ENCODE measurements around the gene JMJD8.

The JMJD8 gene

DNA sequence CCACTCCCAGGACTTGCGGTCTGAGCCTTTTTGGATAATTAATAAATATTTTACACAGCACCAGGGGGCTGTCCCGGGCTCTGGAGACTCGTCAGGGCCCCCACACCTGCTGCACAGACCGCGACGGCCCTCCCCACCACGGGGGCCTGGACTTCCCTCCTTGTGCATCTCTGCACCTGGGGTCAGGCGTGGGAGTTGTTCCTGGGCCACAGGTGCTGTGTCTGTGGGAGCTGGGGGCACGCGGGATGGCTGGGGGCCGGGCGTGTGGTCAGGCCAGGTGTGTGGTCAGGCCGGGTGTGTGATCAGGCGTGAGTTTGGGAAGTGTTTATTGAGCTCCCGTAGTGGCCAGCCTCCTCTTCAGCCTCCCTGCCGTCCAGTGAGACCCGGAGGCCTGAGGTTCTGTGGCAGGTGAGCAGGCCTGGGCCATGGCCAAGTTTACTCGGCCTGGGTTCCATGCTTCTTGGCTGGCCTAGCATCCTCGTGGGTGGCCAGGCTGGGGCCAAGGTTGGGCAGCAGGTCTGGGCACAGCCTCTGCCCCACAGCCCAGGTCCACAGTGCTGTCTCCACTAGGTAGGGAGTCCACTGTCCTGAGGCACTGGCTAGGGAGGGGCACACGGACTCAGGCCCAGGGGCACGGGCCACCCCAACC is 5.8 kb downstream of the JMJD8 start:
- DNase-seq (ENCODE audit: low read depth, low spot score) = no peak
- H3K27ac ChIP-seq = no peak overlapping the region

DNA sequence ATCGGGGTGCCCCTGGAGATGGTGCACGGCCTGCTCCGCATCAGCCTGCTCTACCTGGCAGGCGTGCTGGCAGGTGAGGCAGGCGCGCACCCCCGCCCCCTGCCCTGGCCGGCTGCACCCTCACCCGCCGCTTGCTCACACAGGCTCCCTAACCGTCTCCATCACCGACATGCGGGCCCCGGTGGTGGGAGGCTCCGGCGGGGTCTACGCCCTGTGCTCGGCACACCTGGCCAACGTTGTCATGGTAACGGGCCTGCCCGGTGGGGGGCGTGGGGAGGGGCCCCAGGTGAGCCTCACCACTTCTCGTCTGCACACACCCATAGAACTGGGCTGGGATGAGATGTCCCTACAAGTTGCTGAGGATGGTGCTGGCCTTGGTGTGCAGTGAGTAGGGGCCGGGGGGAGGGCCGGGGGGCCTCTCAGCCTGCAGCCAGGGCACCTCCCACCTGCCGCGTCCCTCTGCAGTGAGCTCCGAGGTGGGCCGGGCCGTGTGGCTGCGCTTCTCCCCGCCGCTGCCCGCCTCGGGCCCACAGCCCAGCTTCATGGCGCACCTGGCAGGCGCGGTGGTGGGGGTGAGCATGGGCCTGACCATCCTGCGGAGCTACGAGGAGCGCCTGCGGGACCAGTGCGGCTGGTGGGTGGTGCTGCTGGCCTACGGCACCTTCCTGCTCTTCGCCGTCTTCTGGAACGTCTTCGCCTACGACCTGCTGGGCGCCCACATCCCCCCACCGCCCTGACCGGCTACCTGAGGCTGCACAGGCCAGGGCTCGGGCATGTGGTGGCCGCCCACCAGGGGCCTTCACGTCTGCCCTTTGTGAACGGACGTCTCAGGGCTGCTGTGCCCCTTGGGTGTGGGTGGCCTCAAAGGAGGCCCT is 6.6 kb downstream of the JMJD8 start:
- peak overlapping the region; percentile 58 for H3K27ac ChIP-seq
- no peak for DNase-seq (ENCODE audit: low read depth, low spot score)

DNA sequence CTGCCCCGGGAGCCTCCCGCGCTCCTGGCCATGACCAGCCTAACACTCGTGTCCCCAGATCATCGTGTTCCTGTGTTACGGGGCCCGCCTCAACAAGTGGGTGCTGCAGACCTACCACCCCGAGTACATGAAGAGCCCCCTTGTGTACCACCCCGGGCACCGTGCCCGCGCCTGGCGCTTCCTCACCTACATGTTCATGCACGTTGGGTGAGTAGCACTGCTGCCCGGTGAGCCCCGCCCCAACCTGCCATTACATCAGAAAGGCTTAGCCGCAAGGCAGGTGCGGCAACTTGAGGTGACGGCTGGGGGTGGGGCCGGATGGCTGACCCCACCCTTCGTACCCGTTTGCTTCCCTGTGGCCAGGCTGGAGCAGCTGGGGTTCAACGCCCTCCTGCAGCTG is 7.2 kb downstream of the JMJD8 start:
- peak overlapping the region; percentile 58 for H3K27ac ChIP-seq

DNA sequence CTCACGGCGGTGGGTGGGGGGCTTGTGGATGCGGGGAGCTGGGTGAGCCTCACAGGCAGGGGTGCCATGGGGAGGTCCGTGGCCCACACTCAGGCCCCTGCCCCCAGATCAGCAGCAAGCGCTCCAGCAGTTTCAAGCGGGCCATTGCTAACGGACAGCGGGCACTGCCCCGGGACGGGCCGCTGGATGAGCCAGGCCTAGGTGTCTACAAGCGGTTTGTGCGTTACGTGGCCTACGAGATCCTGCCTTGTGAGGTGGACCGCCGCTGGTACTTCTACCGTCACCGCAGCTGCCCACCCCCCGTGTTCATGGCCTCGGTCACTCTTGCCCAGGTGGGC is 7.6 kb downstream of the JMJD8 start:
- H3K27ac ChIP-seq = peak overlapping the region; percentile 58
- no peak for DNase-seq (ENCODE audit: low read depth, low spot score)

More for the DNA sequence above, 7.2 kb downstream of the JMJD8 start:
- DNase-seq (ENCODE audit: low read depth, low spot score) = peak; percentile 91

DNA sequence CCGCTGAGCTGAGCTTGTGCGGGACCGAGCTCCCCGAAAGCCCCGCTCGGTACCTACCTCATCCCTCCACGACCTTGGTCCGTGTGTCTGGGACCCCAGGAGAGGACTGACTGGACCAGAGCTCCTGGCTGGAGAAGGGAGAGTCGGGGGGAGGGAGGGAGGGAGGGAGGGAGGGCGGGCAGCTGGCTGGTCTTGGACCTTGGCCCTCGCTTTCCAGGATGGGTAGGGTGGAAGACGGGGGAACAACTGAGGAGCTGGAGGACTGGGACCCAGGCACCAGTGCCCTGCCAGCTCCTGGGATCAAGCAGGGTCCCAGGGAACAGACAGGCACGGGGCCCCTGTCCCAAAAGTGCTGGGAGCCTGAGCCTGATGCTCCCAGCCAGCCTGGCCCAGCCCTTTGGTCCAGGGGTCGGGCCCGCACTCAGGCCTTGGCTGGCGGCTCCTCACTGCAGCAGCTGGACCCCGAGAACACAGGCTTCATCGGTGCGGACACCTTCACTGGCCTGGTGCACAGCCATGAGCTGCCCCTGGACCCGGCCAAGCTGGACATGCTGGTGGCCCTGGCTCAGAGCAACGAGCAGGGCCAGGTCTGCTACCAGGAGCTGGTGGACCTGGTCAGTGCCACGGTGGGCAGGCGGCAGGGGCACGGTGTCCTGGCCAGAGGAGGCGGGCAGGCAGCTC is 8.1 kb downstream of the JMJD8 start:
- H3K27ac ChIP-seq = peak overlapping the region; percentile 58
- no peak for DNase-seq (ENCODE audit: low read depth, low spot score)

DNA sequence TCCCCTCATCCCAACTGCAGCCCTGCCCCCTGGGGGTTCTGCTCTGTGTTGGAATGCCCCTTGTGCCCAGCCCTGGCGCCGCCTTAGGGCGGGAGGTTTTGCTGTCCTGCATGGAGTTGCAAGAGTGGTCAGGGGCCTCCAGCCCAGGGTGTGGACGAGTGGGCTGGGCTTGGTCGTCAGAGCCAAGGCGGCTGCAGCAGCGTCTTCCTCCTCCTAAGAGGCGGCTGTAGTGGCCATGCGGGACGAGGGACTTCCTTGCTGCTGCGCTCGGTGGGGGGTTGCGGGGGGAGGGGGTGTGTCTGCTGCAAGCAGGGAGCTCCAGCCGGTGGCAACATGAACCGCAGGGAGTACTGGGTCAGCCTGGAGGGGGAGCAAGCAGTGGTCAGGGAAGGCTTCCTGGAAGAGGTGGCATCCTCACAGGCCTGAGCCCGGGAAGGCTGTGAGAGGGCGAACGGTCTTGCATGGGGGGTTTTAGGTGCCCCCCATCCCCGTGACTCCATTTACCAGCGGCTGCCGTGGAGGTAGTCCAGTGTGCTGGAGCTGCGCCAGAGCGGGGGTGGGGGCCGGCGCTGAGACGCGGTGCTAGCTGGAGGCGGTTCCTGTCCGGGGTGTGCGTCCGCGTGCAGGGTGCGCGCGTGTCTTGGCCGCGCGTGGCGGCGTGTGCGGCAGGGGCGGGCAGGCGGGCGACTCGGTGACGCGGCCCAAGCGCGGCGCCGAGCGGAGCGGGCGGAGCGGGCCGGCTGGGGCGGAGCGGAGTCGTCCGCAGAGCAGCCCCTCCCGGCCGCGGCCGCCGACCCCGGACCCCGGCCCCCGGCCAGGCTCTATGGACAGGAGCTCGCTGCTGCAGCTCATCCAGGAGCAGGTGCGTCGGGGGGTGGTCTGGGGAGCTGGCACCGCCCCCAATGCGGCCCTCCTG is 8.9 kb downstream of the JMJD8 start, which contains the start of gene RHBDL1:
Gene RHBDL1, plus strand, starts transcription at position 704 of the 916 bp plus-strand sequence. Its CDS starts 120 bp downstream, at position 824.
- H3K27ac ChIP-seq = peak within 1 kb of the TSS; percentile 58
- DNase-seq (ENCODE audit: low read depth, low spot score) = no peak

DNA sequence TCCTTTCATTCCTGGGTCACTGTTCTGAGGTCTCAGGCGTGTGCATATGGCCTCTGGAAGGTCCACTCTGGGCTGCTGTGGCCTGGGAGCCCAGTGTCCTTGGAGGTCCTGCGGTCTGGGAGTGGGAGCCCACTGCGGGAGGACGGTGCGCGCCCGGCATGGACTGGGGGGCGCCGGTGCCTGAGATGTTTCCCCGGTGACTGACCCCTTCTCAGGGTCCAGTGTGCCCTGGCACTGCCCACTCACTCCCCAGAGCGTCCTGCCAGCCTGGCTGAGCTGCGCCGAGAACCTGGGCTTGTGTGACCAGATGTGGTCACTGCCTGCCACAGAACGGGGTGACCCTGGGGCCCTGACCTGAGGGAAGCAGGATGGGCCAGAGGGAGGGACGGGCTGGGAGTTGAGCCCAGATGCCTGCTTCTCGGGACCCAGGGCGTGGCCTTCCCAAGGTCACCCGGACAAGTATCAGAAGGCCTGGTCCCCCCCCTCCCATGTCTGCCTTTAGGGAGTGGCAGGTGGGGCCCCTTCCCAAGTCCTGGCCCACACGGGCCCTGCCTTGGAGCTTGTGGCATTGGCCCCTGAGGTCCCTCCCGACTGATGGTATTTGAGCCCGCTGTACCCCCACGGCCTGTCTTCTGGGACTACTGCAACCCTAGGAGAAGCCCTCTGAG is 9.8 kb downstream of the JMJD8 start:
- no peak for DNase-seq (ENCODE audit: low read depth, low spot score)
- H3K27ac ChIP-seq = peak overlapping the region; percentile 39

DNA sequence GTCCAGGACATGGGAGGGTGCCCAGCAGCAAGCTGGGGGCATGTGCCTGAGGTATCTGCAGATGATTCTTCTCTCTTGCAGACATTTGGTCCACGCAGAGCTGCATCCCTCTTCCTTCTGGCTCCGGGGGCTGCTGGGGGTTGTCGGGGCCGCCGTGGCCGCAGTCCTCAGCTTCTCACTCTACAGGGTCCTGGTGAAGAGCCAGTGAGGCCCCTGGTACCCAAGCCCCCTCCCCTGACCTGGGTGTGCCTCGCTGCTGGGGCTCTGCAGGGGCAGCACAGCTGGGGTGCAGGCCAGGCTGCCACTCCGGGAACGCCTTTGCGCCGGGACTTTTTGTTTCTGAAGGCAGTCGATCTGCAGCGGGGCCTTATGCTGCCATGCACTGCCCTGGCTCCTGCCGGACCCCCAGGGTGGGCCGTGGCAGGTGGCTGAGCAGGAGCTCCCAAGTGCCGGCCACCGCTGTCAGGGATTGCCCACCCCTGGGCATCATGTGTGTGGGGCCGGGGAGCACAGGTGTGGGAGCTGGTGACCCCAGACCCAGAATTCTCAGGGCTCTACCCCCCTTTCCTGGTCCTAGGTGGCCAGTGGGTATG is 10.6 kb downstream of the JMJD8 start:
- peak overlapping the region; percentile 39 for H3K27ac ChIP-seq
- no peak for DNase-seq (ENCODE audit: low read depth, low spot score)

DNA sequence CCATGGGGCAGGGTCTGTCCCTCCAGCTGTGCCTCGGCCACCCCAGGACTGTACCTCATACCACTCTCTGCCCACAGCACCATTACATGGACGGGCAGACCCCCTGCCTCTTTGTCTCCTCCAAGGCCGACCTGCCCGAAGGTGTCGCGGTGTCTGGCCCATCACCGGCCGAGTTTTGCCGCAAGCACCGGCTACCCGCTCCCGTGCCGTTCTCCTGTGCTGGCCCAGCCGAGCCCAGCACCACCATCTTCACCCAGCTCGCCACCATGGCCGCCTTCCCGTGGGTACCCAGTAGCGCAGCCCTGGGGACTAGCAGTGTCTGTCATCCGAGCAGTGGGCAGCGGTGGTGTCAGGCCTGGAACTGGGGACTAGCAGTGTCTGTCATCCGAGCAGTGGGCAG is 11.3 kb downstream of the JMJD8 start:
- no peak for DNase-seq (ENCODE audit: low read depth, low spot score)
- H3K27ac ChIP-seq = peak overlapping the region; percentile 39

DNA sequence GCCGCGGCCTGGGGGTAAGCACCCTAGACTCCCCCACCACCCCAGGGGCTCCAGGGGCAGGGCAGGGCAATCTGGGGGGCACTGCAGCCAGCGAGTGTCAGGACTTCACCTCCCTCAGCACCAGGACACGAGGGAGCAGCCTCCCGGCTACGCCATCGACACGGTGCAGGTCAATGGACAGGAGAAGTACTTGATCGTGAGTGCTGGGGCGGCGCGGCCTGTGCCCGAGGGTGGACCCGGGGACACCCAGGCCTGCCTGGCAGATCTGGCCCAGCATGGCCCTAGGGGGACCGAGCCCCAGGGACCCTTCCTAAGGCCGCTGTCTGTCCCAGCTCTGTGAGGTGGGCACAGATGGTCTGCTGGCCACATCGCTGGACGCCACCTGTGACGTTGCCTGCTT is 11.8 kb downstream of the JMJD8 start:
- no peak for DNase-seq (ENCODE audit: low read depth, low spot score)
- no peak overlapping the region for H3K27ac ChIP-seq

DNA sequence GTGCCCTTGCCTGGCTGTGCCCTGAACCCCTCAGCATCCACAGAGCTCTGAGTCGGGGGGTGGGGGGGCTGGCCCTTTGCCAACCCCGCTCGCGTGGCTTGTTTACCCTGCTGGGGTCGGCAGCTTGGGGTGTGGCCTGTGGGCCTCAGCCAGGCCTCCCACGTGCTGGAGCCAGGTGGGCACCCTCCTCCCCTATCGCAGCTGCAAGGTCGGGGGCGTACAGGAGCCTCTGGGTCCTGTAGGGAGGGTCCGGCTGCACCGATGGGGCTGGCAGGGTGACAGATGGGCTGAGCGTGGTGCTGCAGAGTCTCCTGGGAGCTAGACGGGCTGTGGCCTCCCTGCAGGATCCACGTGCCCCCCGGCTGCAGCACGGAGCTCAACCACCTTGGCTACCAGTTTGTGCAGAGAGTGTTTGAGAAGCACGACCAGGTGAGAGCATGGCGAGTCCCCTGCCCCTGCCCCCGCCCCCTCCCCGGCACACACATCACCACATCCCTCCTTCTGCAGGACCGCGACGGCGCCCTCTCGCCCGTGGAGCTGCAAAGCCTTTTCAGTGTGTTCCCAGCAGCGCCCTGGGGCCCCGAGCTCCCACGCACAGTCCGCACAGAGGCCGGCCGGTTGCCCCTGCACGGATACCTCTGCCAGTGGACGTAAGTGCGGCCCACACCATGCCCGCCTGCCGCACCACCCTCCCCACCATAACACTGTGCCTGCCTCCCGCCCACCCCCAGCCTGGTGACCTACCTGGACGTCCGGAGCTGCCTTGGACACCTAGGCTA is 12.6 kb downstream of the JMJD8 start:
- no peak overlapping the region for H3K27ac ChIP-seq
- DNase-seq (ENCODE audit: low read depth, low spot score) = no peak

DNA sequence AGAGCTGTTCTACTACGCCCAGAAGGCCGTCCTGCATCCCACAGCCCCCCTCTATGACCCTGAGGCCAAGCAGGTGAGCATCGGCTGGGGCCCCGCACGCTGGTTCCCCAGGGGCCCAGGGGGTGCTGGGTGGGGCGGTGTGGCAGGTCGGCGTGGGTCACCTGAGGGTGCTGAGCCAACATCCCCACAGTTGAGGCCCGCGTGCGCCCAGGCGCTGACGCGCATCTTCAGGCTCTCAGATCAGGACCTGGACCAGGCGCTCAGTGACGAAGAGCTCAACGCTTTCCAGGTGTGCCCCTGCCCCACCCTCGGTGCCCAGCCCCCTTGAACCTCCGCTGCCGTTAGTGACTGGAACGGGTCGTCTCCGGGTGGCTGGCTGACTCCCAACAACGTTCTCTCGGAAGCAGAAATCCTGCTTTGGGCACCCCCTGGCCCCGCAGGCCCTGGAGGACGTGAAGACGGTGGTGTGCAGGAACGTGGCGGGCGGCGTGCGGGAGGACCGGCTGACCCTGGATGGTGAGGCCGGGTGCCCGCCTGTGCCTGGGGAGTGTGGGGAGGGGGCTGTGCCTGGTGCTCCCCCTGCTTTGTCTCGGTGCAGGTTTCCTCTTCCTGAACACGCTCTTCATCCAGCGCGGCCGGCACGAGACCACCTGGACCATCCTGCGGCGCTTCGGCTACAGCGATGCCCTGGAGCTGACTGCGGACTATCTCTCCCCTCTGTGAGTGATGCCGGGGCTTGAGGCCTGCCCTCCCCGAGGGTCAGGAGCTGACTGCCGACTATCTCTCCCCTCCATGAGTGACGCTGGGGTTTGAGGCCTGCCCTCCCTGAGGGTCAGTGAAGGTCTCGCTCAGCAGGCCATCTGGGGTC is 13.4 kb downstream of the JMJD8 start:
- H3K27ac ChIP-seq = no peak overlapping the region
- DNase-seq (ENCODE audit: low read depth, low spot score) = no peak

DNA sequence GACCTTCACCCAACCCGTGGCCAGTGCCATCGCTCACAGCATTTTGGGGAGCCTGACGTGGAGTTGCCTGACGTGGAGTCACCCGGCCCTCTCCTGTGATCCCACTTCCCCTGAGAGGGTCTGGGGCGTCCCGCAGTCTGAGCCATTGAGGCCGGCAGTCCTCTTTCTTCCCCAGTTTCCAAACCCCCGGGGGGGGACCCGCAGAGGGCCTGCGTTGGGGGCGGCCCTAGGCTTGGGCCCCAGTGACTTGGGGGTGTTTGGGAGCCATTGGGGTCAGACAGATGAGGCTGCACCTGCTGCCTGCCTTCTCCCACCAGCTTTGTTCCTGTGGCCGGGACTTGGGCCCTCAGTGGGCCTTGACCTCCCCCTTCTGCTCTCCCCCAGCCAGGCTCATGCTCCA is 14.5 kb downstream of the JMJD8 start:
- no peak overlapping the region for H3K27ac ChIP-seq
- no peak for DNase-seq (ENCODE audit: low read depth, low spot score)

DNA sequence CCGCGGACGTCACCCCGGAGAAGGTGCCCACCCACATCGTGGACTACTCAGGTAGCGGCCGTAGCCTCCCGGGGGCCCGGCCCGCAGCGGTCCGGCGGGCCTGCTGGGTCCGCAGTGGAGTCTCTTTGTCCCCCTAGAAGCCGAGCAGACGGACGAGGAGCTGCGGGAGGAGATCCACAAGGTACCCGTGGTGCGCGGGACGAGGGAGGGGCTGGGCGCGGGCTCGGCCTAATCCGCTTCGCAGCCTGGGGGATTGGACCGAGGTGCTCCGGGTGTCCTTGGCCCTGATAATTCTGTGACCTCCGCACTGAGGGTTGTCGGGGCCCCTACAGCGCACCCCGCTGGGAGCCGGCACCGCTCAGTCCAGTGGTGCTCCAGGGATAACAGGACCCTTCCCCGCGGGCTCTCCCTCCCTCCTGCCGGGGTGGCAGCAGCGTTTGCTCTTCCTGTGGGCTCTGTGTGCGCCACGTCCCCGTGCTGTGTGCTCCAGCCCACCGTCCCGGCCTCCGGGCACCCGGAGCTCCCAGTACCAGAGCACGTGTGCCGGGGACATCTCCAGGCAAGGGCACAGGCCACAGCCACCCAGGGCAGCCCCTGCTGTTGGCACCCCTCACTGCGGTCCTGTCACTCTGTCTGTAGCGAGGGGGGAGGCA is 15.5 kb downstream of the JMJD8 start:
- H3K27ac ChIP-seq = peak overlapping the region; percentile 60
- DNase-seq (ENCODE audit: low read depth, low spot score) = no peak

DNA sequence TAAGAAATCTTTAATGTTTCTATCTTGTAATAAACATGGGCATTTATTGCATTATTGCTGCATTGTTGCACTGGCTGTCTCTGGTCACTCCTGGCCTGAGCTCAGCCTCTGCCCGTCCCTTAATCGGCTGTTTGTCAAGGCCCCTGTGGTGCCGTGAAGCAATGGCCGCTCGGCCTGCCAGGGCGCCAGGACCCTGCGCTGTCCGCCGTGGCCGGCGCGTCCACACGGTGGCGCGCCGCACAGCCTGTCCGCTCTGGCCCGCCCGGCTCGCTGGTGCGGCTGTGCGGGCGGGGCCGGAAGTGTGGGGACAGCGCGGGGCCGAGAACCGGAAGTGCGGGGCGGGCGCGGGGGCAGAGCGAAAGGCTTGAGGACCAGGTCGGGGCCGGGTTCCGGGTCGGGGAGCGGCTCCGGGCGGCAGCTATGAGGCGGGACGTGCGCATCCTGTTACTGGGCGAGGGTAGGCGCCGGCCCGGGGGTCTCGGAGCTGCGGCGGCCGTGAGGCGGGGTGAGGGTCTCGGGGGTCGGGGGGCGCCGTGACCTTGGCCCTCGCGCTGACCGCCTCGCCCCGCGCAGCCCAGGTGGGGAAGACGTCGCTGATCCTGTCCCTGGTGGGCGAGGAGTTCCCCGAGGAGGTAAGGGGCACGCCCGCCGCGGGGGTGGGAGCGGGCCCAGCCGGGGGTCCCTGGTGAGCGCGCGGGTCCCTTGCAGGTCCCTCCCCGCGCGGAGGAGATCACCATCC is 16.2 kb downstream of the JMJD8 start, which contains the start of gene RHOT2:
Gene RHOT2, plus strand, starts transcription at position 353 of the 739 bp plus-strand sequence. Its CDS starts 68 bp downstream, at position 421.
- DNase-seq (ENCODE audit: low read depth, low spot score) = peak; percentile 26
- peak within 1 kb of the TSS; percentile 60 for H3K27ac ChIP-seq

DNA sequence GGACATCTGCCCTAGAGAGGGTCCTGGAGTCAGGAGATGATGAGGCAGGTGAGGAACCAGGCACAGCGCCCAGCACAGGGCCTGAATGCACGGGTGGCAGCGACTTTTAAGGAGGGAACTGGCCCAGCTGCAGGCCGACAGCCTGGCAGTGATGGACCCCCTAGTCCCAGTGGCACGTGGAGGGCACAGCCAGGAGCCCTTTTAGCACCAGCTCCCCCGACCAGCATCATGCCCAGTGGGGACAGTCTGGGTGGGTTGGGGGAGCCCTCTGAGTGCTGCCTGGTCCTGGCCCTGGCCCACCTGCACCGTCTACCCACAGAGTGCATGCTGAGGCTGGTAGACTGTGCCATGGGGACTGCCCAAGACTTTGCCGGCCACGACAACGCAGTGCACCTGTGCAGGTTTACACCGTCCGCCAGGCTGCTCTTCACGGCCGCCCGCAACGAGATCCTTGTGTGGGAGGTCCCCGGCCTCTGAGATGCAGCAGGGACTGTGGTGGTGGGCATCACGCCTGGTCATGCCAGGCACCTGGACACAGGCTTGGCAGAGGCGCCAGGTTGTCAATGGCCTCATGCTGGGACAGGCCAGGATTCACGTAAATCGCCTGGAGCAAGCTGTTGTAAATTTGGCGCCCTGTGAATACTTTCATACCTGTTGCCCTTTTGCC is 16.9 kb downstream of the JMJD8 start:
- H3K27ac ChIP-seq = peak overlapping the region; percentile 60
- DNase-seq (ENCODE audit: low read depth, low spot score) = no peak

All from epithelial cell of prostate (primary cell).